GM19035 (cell line): Measurements from ENCODE around the gene TEPSIN.
A peak's percentile ranks its signal among the peaks of the same experiment; 100 is the strongest.

Source experiments
- ATAC-seq: cut with Tn5 transposase; IDR thresholded peaks from one replicate; pipeline ENCODE4 v1.9.1; 2021; ENCODE audit not compliant: unreplicated experiment

The TEPSIN gene

GRCh38 chr17:81238815-81239713 is at the start of gene TEPSIN, which contains the start of gene NDUFAF8:
TEPSIN (minus strand) TSS chr17:81239055; CDS start chr17:81239033, 22 bp downstream.
NDUFAF8 (plus strand) TSS chr17:81239318; CDS start chr17:81239364, 46 bp downstream.
- peak; percentile 91 for ATAC-seq

- ATAC-seq: no peak
These were observed 49.0 kb upstream of the TEPSIN start for GRCh38 chr17:81287741-81288430.

- no peak for ATAC-seq
These were observed 48.3 kb upstream of the TEPSIN start for GRCh38 chr17:81287152-81287551.

- no peak for ATAC-seq
These were observed 47.8 kb upstream of the TEPSIN start for GRCh38 chr17:81286491-81287145.

GRCh38 chr17:81285894-81286293 is 47.0 kb upstream of the TEPSIN start:
- ATAC-seq: no peak

GRCh38 chr17:81285179-81285878 is 46.5 kb upstream of the TEPSIN start:
- ATAC-seq: no peak

- no peak for ATAC-seq
These were observed 44.0 kb upstream of the TEPSIN start for GRCh38 chr17:81282876-81283275.

GRCh38 chr17:81282141-81282540 is 43.3 kb upstream of the TEPSIN start:
- no peak for ATAC-seq

GRCh38 chr17:81280571-81280970 is 41.7 kb upstream of the TEPSIN start:
- ATAC-seq: no peak

GRCh38 chr17:81279278-81280275 is 40.7 kb upstream of the TEPSIN start:
- ATAC-seq: no peak

- ATAC-seq: no peak
These were observed 40.0 kb upstream of the TEPSIN start for GRCh38 chr17:81278831-81279230.

GRCh38 chr17:81277946-81278693 is 39.3 kb upstream of the TEPSIN start:
- ATAC-seq: no peak

GRCh38 chr17:81277421-81277820 is 38.6 kb upstream of the TEPSIN start:
- ATAC-seq: no peak

GRCh38 chr17:81276781-81277180 is 37.9 kb upstream of the TEPSIN start:
- no peak for ATAC-seq

- no peak for ATAC-seq
These were observed 35.6 kb upstream of the TEPSIN start for GRCh38 chr17:81274471-81274855.

- no peak for ATAC-seq
These were observed 35.0 kb upstream of the TEPSIN start for GRCh38 chr17:81273698-81274470.

- no peak for ATAC-seq
These were observed 33.8 kb upstream of the TEPSIN start for GRCh38 chr17:81272616-81273015.

- no peak for ATAC-seq
These were observed 32.4 kb upstream of the TEPSIN start for GRCh38 chr17:81271226-81271625.
